Kidney tubule cell (primary cell): Measurements from ENCODE around the gene C19orf38.
"Not testable (repeated sequence)": the region's sequence is repeated elsewhere in the genome, so short reads cannot be mapped to it uniquely, and the experiment has no call there.

Source experiments
- DNase-seq: peaks from one replicate; pipeline ENCODE4 v3.0.0-alpha.2; 2018; ENCODE audit warnings: low spot score

The C19orf38 gene

GRCh38 chr19:10823690-10824089 is 24.5 kb upstream of the C19orf38 start:
- DNase-seq, result no peak

GRCh38 chr19:10826231-10826630 is 22.0 kb upstream of the C19orf38 start:
- DNase-seq, result no peak

- DNase-seq, result no peak
Observed at GRCh38 chr19:10826846-10827245, 21.4 kb upstream of the C19orf38 start.

- DNase-seq, result no peak
Observed at GRCh38 chr19:10828981-10829821, 19.0 kb upstream of the C19orf38 start.

- DNase-seq, result no peak
Observed at GRCh38 chr19:10829967-10830366, 18.2 kb upstream of the C19orf38 start.

- DNase-seq, result no peak
Observed at GRCh38 chr19:10830370-10830769, 17.8 kb upstream of the C19orf38 start.

- no peak for DNase-seq
Observed at GRCh38 chr19:10830931-10831779, 17.1 kb upstream of the C19orf38 start.

GRCh38 chr19:10831987-10832938 is 16.0 kb upstream of the C19orf38 start:
- no peak for DNase-seq

- no peak for DNase-seq
Observed at GRCh38 chr19:10832939-10833296, 15.3 kb upstream of the C19orf38 start.

GRCh38 chr19:10835089-10835753 is 13.0 kb upstream of the C19orf38 start:
- peak; percentile 38 for DNase-seq

- DNase-seq, result peak; percentile 99
Observed at GRCh38 chr19:10835754-10836478, 12.3 kb upstream of the C19orf38 start, which contains the start of gene TMED1. Gene TMED1, minus strand, starts transcription at chr19:10836212. Its CDS starts 21 bp downstream, at chr19:10836191.

GRCh38 chr19:10836479-10837330 is 11.5 kb upstream of the C19orf38 start:
- peak; percentile 87 for DNase-seq

GRCh38 chr19:10837649-10838048 is 10.6 kb upstream of the C19orf38 start:
- DNase-seq, result not testable (repeated sequence)

GRCh38 chr19:10838377-10838776 is 9.8 kb upstream of the C19orf38 start:
- DNase-seq, result no peak

- DNase-seq, result no peak
Observed at GRCh38 chr19:10839114-10840050, 8.8 kb upstream of the C19orf38 start.

GRCh38 chr19:10842788-10843187 is 5.4 kb upstream of the C19orf38 start:
- DNase-seq, result no peak

- no peak for DNase-seq
Observed at GRCh38 chr19:10846500-10847202, 1.6 kb upstream of the C19orf38 start.

GRCh38 chr19:10850631-10851030 is 2.4 kb downstream of the C19orf38 start:
- DNase-seq, result no peak
